Activated T-cell treated with anti-CD3 and anti-CD28 coated beads for 1 hour (primary cell): ENCODE results near the gene FURIN.
"Not testable (repeated sequence)": the region's sequence is repeated elsewhere in the genome, so short reads cannot be mapped to it uniquely, and the experiment has no call there.

Experiments
- DNase-seq: peaks from one replicate; pipeline ENCODE4 v3.0.0-alpha.2; 2020; ENCODE audit warnings: low read depth

FURIN gene

DNA sequence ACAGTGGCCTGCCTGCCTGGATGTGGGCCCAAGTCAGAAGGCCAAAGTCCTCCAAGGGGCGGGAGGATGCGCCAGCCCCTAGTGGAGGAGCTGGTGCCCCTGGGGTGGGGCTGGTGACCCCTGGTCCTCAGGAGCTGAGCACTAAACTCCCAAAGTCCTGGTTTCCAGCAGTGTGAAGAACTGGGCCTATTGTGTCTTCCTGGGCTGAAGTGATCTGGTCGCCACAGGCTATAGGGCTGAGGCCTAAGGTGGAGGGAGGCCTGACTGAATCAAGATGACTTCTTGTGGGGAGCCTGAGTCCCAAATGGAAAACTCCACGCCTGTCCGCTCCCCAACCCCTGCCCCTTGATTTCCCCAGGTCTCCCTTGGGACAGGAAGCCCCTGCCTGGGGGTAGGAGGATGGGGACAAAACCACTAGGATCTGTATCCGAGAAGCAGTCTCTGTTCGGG lies 15.2 kb downstream of the FURIN start:
- DNase-seq, result no peak

DNA sequence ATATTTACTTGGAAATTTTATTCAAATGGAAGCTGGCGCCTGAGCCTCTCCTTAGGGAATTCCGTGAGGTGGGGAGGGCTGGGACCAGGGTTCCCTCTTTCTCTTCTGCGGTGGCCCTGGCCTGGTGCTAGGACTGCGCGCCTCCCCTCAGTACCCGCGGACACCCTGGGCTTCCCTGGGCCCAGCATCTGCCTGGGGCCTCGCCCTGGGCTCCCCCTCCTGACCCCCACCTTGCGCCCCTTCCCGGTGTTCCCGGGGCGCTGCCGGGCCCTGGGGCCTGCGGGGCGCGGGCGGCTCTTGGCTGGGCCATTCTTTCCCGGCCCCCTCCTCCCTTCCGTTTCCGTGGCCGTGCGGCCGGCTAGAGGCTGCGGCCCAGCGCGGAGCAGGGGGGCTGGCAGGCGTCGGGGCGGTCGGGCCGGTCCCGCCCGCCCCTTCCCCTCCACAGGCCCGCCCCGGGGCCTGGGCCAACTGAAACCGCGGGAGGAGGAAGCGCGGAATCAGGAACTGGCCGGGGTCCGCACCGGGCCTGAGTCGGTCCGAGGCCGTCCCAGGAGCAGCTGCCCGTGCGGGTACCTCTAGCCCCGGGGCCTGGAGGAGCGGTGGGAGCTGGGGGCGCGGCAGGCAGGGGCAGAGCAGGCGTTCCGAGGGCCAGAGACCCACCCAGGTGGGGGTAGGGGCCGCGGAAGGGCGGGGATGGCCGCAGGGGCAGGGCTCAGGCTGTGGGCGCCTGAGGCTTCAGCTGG lies 15.8 kb downstream of the FURIN start, which contains the start of gene FES:
TSS of gene FES (plus strand) at position 529 of the 743 bp plus-strand sequence. CDS start 542 bp downstream, outside the sequence.
- DNase-seq, result no peak

DNA sequence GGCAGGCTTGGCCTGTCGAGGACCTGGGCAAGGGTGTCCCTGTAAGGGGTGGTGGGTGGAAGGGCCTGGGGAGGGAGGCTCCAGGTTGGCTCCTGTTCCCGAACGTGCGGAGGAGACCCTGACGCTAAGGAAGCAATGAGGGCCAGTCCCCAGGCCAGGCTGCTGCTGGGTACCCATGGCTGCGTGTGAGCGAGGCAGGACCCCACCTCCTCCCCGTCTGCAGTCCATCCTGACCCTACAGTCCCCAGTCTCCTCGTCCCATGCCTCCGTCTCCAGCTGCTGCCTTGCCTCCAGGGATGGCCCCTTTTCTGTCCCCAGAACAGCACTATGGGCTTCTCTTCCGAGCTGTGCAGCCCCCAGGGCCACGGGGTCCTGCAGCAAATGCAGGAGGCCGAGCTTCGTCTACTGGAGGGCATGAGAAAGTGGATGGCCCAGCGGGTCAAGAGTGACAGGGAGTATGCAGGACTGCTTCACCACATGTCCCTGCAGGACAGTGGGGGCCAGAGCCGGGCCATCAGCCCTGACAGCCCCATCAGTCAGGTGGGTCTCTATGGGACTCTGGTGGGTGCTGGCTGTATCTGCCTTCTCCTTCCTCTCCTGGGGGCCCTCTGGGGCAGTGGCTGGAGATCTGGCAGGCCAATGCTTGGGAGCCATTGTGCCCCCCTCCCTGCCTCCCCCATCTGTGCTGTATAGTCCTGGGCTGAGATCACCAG lies 16.5 kb downstream of the FURIN start:
- no peak for DNase-seq

DNA sequence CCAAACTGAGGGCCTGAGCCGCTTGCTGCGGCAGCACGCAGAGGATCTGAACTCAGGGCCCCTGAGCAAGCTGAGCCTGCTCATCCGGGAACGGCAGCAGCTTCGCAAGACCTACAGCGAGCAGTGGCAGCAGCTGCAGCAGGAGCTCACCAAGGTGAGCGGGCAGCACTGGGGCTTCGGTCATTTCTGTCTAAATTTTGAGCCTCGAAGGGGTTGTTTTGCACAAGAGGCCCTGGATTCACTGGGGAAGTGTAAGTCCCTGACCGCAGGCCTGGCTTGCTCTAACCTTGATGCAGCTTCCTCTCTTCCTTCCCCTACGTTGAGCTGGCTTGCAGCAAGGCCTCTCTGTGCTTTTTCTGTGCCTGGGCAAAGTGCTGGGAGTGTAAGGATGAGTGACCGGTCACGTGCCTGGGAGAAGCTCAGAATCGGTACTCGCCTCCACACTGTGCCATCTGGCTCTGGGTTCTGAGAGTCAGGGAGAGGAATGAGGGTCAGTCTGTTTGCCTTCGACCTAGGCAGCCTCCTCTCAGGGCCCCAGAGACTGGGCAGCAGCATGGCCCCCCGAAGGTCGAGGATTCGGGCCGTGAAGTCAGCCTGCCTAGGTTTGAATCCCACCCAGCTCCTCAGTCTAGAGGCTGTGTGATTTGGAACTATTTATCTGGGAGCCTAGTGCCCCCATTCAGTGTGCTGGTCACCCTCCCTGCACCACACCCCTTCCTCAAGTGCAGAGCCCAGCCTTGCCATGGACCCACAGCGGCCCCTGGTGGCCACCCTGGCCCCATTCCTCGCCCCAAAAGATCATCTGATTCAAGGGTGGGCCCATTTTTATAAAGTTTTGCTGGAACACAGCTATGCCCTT lies 17.3 kb downstream of the FURIN start:
- DNase-seq, result peak; percentile 80

DNA sequence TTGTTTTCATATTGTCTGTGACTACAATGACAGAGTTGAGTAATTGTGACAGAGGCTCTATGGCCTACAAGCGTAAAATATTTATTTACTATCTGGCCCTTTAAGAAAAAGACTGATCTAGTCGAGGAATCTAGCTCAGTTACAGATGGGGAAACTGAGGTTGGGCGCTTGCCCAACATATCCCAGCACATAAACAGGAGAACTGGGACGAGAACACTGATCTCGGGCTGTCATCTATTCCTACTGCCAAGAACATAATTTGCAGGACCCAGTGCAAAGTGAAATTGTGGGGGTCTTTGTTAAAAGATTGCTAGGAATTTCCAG lies 17.9 kb downstream of the FURIN start:
- DNase-seq, result no peak

DNA sequence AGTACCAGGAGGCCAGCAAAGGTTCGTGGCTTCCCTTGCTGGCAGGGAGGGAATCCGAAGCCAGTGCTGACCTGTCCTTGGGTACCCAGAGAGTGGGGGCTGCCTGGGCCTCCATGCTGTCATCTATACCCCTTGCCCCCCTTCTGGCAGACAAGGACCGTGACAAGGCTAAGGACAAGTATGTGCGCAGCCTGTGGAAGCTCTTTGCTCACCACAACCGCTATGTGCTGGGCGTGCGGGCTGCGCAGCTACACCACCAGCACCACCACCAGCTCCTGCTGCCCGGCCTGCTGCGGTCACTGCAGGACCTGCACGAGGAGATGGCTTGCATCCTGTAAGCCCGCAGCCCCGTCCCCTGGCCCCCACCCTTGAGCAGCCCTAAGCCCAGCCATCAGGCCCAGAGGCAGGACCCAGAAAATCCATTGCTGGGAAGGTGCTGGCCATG lies 18.7 kb downstream of the FURIN start:
- no peak for DNase-seq

DNA sequence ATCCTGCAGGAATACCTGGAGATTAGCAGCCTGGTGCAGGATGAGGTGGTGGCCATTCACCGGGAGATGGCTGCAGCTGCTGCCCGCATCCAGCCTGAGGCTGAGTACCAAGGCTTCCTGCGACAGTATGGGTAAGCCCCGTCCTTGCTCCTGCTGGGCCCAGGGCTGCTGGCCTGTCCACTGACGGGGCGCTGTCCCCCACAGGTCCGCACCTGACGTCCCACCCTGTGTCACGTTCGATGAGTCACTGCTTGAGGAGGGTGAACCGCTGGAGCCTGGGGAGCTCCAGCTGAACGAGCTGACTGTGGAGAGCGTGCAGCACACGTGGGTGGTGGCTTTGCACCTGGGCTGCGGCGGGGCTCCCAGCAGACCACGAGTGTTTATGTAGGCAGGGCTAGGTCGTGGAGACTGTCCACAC lies 20.9 kb downstream of the FURIN start:
- no peak for DNase-seq

DNA sequence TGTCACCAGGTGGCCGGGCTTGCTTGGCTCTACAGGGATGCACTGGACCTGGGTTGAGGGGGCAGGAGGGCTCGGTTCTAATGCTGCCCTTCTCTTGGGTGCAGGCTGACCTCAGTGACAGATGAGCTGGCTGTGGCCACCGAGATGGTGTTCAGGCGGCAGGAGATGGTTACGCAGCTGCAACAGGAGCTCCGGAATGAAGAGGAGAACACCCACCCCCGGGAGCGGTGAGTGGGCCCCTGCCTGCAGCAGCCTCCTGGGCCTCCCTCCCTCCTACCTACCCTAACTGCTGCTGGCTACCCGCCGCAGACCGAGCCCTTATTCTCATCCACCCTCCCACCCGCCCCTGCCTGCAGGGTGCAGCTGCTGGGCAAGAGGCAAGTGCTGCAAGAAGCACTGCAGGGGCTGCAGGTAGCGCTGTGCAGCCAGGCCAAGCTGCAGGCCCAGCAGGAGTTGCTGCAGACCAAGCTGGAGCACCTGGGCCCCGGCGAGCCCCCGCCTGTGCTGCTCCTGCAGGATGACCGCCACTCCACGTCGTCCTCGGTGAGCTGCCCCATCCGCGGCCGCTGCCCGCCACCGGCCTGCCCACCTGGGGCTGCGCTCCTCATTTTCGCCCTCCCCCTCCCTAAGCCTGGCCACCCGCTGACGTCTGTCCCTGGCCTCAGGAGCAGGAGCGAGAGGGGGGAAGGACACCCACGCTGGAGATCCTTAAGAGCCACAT lies 21.5 kb downstream of the FURIN start:
- DNase-seq, result no peak

DNA sequence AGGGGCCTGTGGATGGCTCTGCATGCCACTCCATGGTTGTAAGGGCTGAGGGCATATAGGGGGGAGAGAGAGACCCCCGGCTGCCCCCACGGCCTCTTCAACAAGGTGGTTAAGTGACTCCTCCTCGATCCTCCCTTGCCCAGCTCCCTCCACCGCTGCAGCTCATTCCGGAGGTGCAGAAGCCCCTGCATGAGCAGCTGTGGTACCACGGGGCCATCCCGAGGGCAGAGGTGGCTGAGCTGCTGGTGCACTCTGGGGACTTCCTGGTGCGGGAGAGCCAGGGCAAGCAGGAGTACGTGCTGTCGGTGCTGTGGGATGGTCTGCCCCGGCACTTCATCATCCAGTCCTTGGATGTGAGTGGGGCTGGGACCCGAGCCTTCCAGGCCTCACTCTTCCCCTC lies 22.5 kb downstream of the FURIN start:
- DNase-seq, result no peak

DNA sequence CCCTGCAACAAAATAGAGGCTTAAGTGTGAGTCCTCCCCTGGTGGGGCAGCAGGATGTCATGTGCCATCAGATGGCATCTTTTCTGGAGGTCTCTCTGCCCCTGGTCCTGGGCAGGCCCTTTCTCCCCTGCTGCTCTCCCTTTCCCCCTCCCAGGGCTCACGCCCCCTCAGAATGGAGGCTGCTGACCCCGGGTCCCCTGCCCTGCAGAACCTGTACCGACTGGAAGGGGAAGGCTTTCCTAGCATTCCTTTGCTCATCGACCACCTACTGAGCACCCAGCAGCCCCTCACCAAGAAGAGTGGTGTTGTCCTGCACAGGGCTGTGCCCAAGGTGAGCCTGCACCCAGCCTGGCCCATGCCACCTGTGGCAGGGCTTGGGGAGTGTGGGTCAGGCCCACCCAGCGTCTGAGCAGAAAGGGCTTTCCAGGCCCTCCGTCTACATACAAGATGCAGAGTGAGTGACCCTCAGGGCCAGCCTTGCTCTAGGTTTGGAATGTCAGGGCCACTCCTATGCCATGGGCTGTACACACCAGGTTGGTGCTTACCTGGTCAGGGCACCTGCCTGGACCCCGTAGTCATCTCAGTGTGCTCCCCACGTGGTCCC lies 23.1 kb downstream of the FURIN start:
- DNase-seq, result no peak

DNA sequence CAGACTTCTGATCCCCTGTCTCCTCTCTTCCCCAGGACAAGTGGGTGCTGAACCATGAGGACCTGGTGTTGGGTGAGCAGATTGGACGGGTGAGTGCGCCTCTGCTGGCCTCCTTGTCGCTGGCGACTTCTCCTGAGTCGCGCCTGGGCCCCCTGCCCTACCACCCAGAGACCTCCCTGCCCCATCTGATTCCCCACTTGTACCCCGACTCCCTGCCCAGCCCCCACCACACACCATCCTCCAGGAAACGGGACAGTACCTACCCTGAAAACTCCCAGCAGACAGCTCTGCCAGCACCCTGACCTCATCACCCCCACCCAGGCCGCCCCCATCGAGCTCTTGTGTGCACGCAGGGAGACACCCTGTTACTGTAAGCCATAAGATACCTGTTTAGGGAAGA lies 23.6 kb downstream of the FURIN start:
- DNase-seq, result no peak

DNA sequence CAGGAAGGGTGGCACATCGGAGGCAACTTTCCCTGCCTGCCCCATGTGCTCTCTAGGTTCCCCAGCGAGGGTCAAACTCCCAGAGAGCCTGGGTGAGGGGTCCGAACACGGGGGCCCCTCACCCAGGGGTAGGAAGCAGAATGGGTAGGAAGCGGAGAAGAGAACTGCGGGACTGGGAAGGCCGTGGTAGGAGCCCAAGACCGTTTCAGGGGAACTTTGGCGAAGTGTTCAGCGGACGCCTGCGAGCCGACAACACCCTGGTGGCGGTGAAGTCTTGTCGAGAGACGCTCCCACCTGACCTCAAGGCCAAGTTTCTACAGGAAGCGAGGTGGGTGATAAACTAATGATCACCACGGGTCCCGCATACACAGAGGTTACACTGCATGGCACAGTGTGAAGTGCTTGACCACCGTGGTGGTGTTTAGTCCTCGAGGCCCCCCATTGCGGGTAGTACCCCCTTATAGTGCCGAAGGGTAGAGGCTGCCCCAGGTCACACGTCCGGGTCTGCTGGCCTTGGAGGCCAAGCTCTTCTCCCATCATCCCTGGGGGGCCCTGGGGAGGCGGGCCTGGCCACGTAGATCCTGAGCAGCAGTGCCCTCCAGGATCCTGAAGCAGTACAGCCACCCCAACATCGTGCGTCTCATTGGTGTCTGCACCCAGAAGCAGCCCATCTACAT lies 24.2 kb downstream of the FURIN start:
- no peak for DNase-seq

DNA sequence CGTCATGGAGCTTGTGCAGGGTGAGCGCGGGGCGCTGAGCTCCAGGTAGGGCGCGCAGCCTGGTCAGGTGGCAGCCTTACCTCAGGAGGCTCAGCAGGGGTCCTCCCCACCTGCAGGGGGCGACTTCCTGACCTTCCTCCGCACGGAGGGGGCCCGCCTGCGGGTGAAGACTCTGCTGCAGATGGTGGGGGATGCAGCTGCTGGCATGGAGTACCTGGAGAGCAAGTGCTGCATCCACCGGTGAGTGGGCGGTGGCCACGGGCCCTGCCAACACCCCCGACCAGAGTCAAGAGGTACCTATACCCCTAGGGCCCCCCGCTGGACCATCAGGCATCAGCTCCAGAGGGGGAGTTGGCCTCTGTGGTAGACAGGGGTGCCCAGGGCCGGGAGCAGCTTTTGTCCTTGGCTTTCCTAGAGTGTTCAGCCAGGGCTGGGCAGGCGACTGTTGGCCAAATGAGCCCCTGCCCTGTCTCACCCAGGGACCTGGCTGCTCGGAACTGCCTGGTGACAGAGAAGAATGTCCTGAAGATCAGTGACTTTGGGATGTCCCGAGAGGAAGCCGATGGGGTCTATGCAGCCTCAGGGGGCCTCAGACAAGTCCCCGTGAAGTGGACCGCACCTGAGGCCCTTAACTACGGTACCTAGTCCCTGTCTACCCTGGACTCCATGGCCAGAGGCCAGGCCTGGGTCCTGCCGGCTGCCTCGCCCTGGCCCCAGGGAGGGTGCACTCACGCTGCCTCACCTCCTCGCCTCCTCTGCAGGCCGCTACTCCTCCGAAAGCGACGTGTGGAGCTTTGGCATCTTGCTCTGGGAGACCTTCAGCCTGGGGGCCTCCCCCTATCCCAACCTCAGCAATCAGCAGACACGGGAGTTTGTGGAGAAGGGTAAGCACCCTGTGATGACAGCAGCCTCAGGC lies 25.0 kb downstream of the FURIN start:
- no peak for DNase-seq

DNA sequence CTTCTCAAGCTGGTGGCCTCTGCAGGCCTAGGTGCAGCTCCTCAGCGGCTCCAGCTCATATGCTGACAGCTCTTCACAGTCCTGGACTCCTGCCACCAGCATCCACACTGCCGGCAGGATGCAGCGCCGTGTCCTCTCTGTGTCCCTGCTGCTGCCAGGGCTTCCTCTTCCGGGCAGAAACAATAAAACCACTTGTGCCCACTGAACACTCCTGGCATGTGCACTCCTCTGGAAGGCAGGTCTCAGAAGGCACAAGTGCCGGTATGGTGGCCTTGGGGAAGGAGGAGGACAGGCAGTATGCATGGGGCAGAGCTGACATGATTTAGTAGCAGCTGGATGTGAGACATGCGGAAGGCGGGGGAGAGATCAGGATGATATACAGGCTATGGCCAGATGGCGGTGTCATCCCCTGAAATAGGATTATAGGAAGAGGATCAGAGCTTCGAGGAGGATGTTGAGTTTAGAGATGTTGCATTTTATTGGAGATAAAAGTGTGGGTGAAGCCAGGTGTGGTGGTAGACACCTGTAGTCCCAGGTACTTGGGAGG lies 27.3 kb downstream of the FURIN start:
- no peak for DNase-seq

DNA sequence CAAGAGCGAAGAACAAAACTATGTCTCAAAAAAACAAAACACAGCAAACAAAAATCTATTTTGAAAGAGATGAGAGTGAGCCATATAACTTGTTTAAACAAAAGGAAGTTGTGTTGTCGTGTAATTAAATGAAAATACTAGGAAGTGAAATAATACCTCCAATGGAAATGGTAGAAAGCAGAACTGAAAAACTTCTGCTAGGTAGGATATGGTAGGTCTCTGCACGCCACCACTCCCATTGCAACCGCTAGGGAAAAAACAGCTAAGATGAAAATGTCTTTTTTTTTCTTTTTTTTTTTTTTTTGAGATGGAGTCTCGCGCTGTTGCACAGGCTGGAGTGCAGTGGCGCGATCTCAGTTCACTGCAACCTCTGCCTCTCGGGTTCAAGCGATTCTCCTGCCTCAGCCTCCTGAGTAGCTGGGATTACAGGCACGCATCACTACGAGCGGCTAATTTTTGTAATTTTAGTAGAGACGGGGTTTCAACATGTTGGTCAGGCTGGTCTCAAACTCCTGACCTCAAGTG lies 28.8 kb downstream of the FURIN start:
- not testable (repeated sequence) for DNase-seq

DNA sequence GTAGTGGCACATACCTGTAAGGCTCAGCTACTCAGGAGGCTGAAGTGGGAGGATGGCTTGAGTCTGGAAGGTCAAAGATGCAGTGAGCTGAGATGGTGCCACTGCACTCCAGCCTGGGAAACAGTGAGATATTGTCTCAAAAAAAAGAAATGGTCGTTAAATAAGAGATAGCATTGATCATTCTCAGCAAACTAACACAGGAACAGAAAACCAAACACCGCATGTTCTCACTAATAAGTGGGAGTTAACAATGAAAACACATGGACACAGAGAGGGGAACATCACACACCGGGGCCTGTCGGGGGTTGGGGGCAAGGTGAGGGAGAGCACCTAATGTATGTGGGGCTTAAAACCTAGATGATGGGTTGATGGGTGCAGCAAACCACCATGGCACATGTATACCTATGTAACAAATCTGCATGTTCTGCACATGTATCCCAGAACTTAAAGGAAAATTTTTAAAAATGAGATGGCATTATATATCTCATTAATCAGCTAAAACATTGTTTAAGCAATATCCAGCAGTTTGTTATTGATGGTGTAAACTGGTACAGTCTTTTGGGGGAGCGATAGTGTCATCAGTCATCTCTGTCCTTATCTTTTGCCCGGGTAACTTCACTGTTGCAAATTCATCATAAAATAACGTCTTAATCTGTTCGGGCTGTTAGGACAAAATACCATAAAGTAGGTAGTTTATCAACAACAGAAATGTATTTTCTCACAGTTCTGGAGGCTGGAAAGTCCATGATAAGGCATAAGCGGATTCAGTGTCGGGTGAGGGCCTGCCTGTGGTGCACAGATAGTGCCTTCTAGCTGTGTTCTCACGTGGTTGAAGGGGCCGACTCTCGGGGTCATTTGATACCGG lies 33.0 kb downstream of the FURIN start:
- DNase-seq, result no peak

DNA sequence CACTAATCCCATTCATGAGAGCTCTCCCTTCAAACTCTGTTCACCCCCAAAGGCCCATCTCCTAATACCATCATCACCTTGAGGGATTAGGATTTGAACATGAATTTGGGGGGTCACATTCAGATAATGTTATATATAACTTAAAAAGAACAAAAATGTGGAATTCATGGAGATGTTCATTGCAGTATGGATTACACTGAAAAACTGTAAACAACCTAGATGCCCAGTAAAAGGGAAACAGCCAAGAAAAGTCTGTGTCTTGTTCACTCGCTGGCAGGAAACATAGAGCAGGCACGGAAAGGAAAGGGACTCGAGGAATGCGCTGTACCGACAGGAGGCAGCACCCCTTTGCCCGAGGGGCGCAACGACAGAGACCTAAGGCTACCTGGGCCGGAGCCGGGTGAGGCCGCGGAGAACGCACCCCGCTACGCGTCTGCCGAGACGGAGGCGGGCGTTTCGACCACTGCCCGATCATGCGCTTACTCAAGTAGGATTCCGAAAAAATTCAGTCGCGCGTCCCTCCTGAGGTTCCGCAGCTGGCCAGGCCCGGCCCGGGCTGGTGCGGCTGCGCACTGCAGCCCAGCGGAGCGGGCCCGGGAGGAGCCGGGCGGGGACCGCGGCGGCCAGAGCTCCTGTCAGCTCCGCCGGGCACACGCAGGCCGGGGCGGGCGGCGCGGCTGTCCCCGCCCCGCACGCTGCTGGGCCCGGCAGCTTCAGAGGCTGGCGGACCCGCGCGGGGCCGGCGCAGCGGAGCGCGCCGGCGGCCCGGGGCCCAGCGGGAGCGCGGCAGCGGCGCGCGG lies 33.9 kb downstream of the FURIN start:
- peak; percentile 60 for DNase-seq
